GM23338 (cell line): ENCODE results near the gene ICA1L. TPM values are rescaled to one million over a fixed set of nuclear protein-coding genes. Genes with fewer than 3 reads are reported as not detected.

Source experiments
- ATAC-seq: fragments of 200-7000 bp; cut with Tn5 transposase; 3 replicates; pipeline ENCODE4 v1.9.1; 2020
- DNase-seq: peaks from one replicate; pipeline ENCODE4 v3.0.0-alpha.2; 2015; ENCODE audit warnings: low spot score
- H2AFZ ChIP-seq: fragments of 200-600 bp; sonication (generic); 2 replicates; pipeline ENCODE4 v1.8.0; 2016; ENCODE audit warnings: antibody characterized with exemption, mild to moderate bottlenecking, moderate library complexity
- H3F3A ChIP-seq: fragments of 200-600 bp; sonication (generic); replicated peaks from 2 replicates; pipeline ENCODE4 v1.8.0; 2017; ENCODE audit warnings: antibody characterized with exemption, mixed run types, low read depth
- H3K27ac ChIP-seq: fragments of 200-600 bp; sonication (generic); 2 replicates; pipeline ENCODE4 v1.6.1; 2016; ENCODE audit warnings: low read depth
- H3K27me3 ChIP-seq: fragments of 200-600 bp; sonication (generic); 2 replicates; pipeline ENCODE4 v1.8.0; 2016; ENCODE audit warnings: mild to moderate bottlenecking, mixed run types, moderate library complexity; ENCODE audit not compliant: insufficient read depth
- H3K36me3 ChIP-seq: fragments of 200-600 bp; sonication (generic); 2 replicates; pipeline ENCODE4 v1.8.0; 2016; ENCODE audit warnings: mild to moderate bottlenecking; ENCODE audit not compliant: insufficient read depth
- H3K4me1 ChIP-seq: fragments of 200-600 bp; sonication (generic); 2 replicates; pipeline ENCODE4 v1.8.0; 2016; ENCODE audit warnings: mild to moderate bottlenecking, moderate library complexity; ENCODE audit not compliant: insufficient read depth
- H3K4me2 ChIP-seq: fragments of 200-600 bp; sonication (generic); 2 replicates; pipeline ENCODE4 v1.7.1; 2017; ENCODE audit warnings: mixed run types
- H3K4me3 ChIP-seq: fragments of 200-600 bp; sonication (generic); 2 replicates; pipeline ENCODE4 v1.6.1; 2016; ENCODE audit warnings: mixed run types
- H3K79me2 ChIP-seq: fragments of 200-600 bp; sonication (generic); replicated peaks from 2 replicates; pipeline ENCODE4 v1.8.0; 2017; ENCODE audit warnings: mild to moderate bottlenecking; ENCODE audit not compliant: insufficient read depth
- H3K9me2 ChIP-seq: fragments of 200-600 bp; sonication (generic); 2 replicates; pipeline ENCODE4 v1.8.0; 2017; ENCODE audit not compliant: insufficient read depth
- H4K20me1 ChIP-seq: fragments of 200-600 bp; sonication (generic); replicated peaks from 2 replicates; pipeline ENCODE4 v1.8.0; 2017; ENCODE audit warnings: mild to moderate bottlenecking; ENCODE audit not compliant: insufficient read depth
- H3K27ac Mint-ChIP-seq: 2 replicates; pipeline ENCODE4 v1.8.0; 2020; ENCODE audit warnings: inconsistent platforms, mild to moderate bottlenecking, moderate library complexity, mixed read lengths
- H3K27me3 Mint-ChIP-seq: 3 replicates; pipeline ENCODE4 v1.8.0; 2022; ENCODE audit warnings: low read depth, mild to moderate bottlenecking, moderate library complexity, mixed read lengths, inconsistent platforms; ENCODE audit not compliant: insufficient read depth, poor library complexity
- H3K36me3 Mint-ChIP-seq: 3 replicates; pipeline ENCODE4 v1.8.0; 2021; ENCODE audit warnings: low read depth, mild to moderate bottlenecking, inconsistent platforms, moderate library complexity, mixed read lengths
- H3K4me1 Mint-ChIP-seq: 3 replicates; pipeline ENCODE4 v1.8.0; 2020; ENCODE audit warnings: mild to moderate bottlenecking, inconsistent platforms, mixed read lengths
- H3K4me3 Mint-ChIP-seq: 3 replicates; pipeline ENCODE4 v1.8.0; 2021; ENCODE audit warnings: moderate library complexity, mild to moderate bottlenecking, inconsistent platforms, mixed read lengths
- H3K9me3 Mint-ChIP-seq: 3 replicates; pipeline ENCODE4 v1.8.0; 2020; ENCODE audit warnings: moderate library complexity, mild to moderate bottlenecking, inconsistent platforms, mixed read lengths
- CREB1 ChIP-seq: fragments of 250-450 bp; sonication (Bioruptor Pico); IDR thresholded peaks from 2 replicates; pipeline ENCODE4 v1.5.0; 2020; ENCODE audit warnings: low read depth, mild to moderate bottlenecking, moderate library complexity
- CTCF ChIP-seq, 2 experiments: fragments of 200-600 bp in 1 of 2; sonication (generic) in 1 of 2; conservative IDR thresholded peaks; 2 replicates each; pipeline versions ENCODE4 v1.5.1 to v1.6.1; 2016 to 2017; ENCODE audit warnings: antibody characterized with exemption in 2 of 2, low read depth in 2 of 2, mild to moderate bottlenecking in 2 of 2, moderate library complexity in 1 of 2
- ETS1 ChIP-seq: IDR thresholded peaks from 2 replicates; pipeline ENCODE4 v1.6.1; 2016; ENCODE audit warnings: antibody characterized with exemption
- EZH2 ChIP-seq: fragments of 200-600 bp; sonication (generic); IDR thresholded peaks from one replicate; pipeline ENCODE4 v1.8.0; 2017; ENCODE audit warnings: antibody characterized with exemption, mild to moderate bottlenecking, low read depth; ENCODE audit not compliant: unreplicated experiment
- EZH2phosphoT487 ChIP-seq: fragments of 200-600 bp; sonication (generic); IDR thresholded peaks from one replicate; pipeline ENCODE4 v1.8.1; 2018; ENCODE audit warnings: antibody characterized with exemption; ENCODE audit not compliant: unreplicated experiment
- JUNB ChIP-seq: IDR thresholded peaks from one replicate; pipeline ENCODE4 v1.6.1; 2016; ENCODE audit warnings: antibody characterized with exemption; ENCODE audit not compliant: unreplicated experiment
- NANOG ChIP-seq: IDR thresholded peaks from 2 replicates; pipeline ENCODE4 v1.6.1; 2016; ENCODE audit warnings: antibody characterized with exemption, borderline replicate concordance
- POLR2AphosphoS5 ChIP-seq: IDR thresholded peaks from 2 replicates; pipeline ENCODE4 v1.6.1; 2016; ENCODE audit warnings: antibody characterized with exemption, low read depth
- STAT1 ChIP-seq: IDR thresholded peaks from one replicate; pipeline ENCODE4 v1.6.1; 2016; ENCODE audit warnings: antibody characterized with exemption; ENCODE audit not compliant: unreplicated experiment
- ZNF114 ChIP-seq: fragments of 250-450 bp; sonication (Bioruptor Pico); IDR thresholded peaks from 2 replicates; pipeline ENCODE4 v1.5.0; 2020; ENCODE audit warnings: mild to moderate bottlenecking, moderate library complexity
- ZNF331 ChIP-seq: fragments of 250-450 bp; sonication (Bioruptor Pico); IDR thresholded peaks from 2 replicates; pipeline ENCODE4 v1.5.0; 2020; ENCODE audit warnings: low read depth, mild to moderate bottlenecking, moderate library complexity
- ZNF462 ChIP-seq: fragments of 250-450 bp; sonication (Bioruptor Pico); IDR thresholded peaks from 2 replicates; pipeline ENCODE4 v1.5.0; 2020; ENCODE audit warnings: mild to moderate bottlenecking, moderate library complexity
- polyA plus RNA-seq: library from polyadenylated mRNA; unstranded; fragments of >200 nt; fragmentation: Nextera tagmentation; extraction: Ambion mirVana; gene quantifications from 2 replicates; pipeline ENCODE4 v1.2.1, GENCODE V29; 2016
- total RNA-seq: library from RNA; depleted of rRNA; stranded (reverse); fragments of >200 nt; shearing (Covaris generic); gene quantifications from 2 replicates; pipeline ENCODE4 v1.2.3, GENCODE V29; 2014
- TF ChIP-seq, protein P1 (sequence below): IDR thresholded peaks from one replicate; pipeline ENCODE4 v1.6.1; 2018; ENCODE audit warnings: antibody characterized with exemption; ENCODE audit not compliant: unreplicated experiment

The ICA1L gene
- total and polyA plus RNA-seq, 2 experiments from 2014 or later, result 1.6 to 7.2 TPM

DNA sequence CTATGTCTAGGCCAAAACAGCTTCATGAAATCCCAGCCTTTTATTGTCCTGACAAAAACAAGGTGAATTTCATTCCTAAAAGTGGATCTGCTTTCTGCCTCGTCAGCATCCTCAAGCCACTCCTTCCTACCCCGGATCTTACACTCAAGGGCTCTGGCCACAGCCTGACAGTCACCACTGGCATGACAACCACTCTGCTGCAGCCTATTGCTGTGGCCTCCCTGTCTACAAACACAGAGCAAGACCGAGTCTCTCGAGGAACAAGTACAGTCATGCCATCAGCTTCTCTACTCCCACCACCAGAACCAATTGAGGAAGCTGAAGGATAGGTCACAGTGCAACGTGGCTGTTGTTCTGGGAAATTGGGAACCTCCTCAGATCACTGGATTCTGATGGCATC lies 106.1 kb downstream of the ICA1L start:
- Mint-ChIP-seq H3K36me3 (peaks cover 24% of the 10 kb centered on the region; the same call in 2 of the 3 replicates), H3K4me3 (no peak overlapping the region), H3K27me3 (no peaks in the 10 kb centered on the region), H3K4me1 (peaks cover 6% of the 10 kb centered on the region), H3K27ac (no peak overlapping the region), H3K9me3 (no peaks in the 10 kb centered on the region)
- no peaks in the 10 kb centered on the region for H3K79me2 ChIP-seq
- no peak for DNase-seq
- H3F3A ChIP-seq, result no peaks in the 10 kb centered on the region
- no peaks in the 10 kb centered on the region; the same call in 1 of the 2 replicates for H3K9me2 ChIP-seq
- ATAC-seq, result no peak
- no peaks in the 10 kb centered on the region; the same call in 1 of the 2 replicates for H4K20me1 ChIP-seq
- no peak for TF ChIP-seq ZNF114 (CRISPR knock-in tag)
- TF ChIP-seq CTCF (conservative IDR thresholded peaks at IDR 0.05; ENCODE audit: low read depth in 2 of 2), result no peak
- TF ChIP-seq CREB1, result no peak
- TF ChIP-seq EZH2, result no peak
- TF ChIP-seq, protein P1, sequence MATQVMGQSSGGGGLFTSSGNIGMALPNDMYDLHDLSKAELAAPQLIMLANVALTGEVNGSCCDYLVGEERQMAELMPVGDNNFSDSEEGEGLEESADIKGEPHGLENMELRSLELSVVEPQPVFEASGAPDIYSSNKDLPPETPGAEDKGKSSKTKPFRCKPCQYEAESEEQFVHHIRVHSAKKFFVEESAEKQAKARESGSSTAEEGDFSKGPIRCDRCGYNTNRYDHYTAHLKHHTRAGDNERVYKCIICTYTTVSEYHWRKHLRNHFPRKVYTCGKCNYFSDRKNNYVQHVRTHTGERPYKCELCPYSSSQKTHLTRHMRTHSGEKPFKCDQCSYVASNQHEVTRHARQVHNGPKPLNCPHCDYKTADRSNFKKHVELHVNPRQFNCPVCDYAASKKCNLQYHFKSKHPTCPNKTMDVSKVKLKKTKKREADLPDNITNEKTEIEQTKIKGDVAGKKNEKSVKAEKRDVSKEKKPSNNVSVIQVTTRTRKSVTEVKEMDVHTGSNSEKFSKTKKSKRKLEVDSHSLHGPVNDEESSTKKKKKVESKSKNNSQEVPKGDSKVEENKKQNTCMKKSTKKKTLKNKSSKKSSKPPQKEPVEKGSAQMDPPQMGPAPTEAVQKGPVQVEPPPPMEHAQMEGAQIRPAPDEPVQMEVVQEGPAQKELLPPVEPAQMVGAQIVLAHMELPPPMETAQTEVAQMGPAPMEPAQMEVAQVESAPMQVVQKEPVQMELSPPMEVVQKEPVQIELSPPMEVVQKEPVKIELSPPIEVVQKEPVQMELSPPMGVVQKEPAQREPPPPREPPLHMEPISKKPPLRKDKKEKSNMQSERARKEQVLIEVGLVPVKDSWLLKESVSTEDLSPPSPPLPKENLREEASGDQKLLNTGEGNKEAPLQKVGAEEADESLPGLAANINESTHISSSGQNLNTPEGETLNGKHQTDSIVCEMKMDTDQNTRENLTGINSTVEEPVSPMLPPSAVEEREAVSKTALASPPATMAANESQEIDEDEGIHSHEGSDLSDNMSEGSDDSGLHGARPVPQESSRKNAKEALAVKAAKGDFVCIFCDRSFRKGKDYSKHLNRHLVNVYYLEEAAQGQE, result no peak
- TF ChIP-seq NANOG, result no peak
- TF ChIP-seq ZNF462 (CRISPR knock-in tag), result no peak
- no peak for TF ChIP-seq EZH2phosphoT487
- TF ChIP-seq ETS1, result no peak
- no peak for TF ChIP-seq ZNF331 (CRISPR knock-in tag)
- no peak for TF ChIP-seq JUNB
- TF ChIP-seq STAT1, result no peak
- no peak for TF ChIP-seq POLR2AphosphoS5
- H3K4me1 ChIP-seq, result peaks cover 17% of the 10 kb centered on the region
- no peak overlapping the region for H3K4me2 ChIP-seq
- no peaks in the 10 kb centered on the region for H3K27me3 ChIP-seq
- no peak overlapping the region for H3K4me3 ChIP-seq
- H3K36me3 ChIP-seq, result no peaks in the 10 kb centered on the region; the same call in 1 of the 2 replicates
- no peak overlapping the region for H2AFZ ChIP-seq
- peak overlapping the region; percentile 42; the same call in 1 of the 2 replicates for H3K27ac ChIP-seq
